Measurements from ENCODE around the gene SRGAP1. TPM values are rescaled to one million over a fixed set of nuclear protein-coding genes. Genes with fewer than 3 reads are reported as not detected.
"Not testable (repeated sequence)": the region's sequence is repeated elsewhere in the genome, so short reads cannot be mapped to it uniquely, and the experiment has no call there.

The SRGAP1 gene
- polyA plus RNA-seq, 2 donors = 1.4 to 3.2 TPM

DNA sequence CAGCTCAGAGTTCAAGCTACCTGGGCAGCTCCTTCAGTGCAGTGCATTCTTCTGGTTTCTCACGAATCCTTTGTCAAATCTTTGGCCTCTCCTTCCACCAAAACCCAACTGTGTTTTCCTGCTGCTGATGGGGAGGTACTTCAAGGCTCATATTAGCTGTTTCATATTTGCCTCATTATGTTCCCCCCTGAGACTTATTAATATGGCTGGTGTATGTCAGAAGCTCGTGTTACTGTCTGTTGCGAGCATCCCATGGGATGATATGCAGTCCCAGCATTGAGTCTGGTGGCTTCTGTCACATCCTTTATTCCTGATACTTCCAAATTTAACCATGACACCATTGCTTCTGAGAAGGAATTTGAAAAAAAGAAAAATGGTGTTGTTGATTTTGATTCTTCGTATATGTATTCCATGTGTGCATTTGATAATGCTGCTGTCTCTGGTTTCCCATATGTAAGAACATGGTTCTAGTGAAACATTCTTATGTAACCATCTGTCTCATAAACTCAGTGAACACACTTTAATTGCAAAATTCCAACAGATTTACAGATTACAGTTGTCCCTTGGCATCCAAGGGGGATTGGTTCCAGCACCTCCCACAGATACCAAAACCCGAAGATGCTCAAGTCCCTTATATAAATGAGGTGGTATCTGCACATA, 228.5 kb downstream of the SRGAP1 start:
- H3K27me3 ChIP-seq (ENCODE audit: control insufficient read depth in 1 of 2, insufficient read depth in 2 of 2, low read length in 2 of 2) = no peaks in the 10 kb centered on the region
- H3K9me3 ChIP-seq (ENCODE audit: control insufficient read depth in 2 of 2, insufficient read depth in 1 of 2, low read depth in 1 of 2, low read length in 1 of 2) = no peaks in the 10 kb centered on the region
- WGBS, 2 donors = 90% methylated on average over 5 of the region's 5 CpGs
- H3K36me3 ChIP-seq (ENCODE audit: control insufficient read depth in 2 of 2, insufficient read depth in 2 of 2, low read length in 1 of 2) = peaks cover 0 to 2% of the 10 kb centered on the region in 2 donors
- H3K27ac ChIP-seq (ENCODE audit: low read depth in 2 of 2, low read length in 1 of 2) = no peak overlapping the region
- no peaks in the 10 kb centered on the region for H3K4me1 ChIP-seq (ENCODE audit: control insufficient read depth in 2 of 2, insufficient read depth in 2 of 2, low read length in 1 of 2)
- no peak overlapping the region for H3K4me3 ChIP-seq (ENCODE audit: low read depth in 1 of 2, low read length in 2 of 2)

DNA sequence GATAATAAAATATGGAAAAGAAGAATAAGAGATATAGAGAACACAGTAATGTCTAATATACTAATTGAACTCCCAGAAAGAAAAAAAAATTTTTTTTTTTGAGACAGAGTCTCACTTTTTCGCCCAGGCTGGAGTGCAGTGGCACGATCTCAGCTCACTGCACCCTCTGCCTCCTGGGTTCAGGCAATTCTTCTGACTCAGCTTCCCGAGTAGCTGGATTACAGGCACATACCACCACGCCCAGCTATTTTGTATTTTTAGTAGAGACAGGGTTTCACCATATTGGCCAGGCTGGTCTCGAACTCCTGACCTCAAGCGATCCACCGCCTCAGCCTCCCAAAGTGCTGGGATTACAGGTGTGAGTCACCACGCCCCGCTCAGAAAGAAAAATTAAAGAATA, 232.1 kb downstream of the SRGAP1 start:
- not testable (repeated sequence) for H3K4me1 ChIP-seq (ENCODE audit: control insufficient read depth in 2 of 2, insufficient read depth in 2 of 2, low read length in 1 of 2); H3K4me3 ChIP-seq (ENCODE audit: low read depth in 1 of 2, low read length in 2 of 2); H3K9me3 ChIP-seq (ENCODE audit: control insufficient read depth in 2 of 2, insufficient read depth in 1 of 2, low read depth in 1 of 2, low read length in 1 of 2); H3K27ac ChIP-seq (ENCODE audit: low read depth in 2 of 2, low read length in 1 of 2); H3K36me3 ChIP-seq (ENCODE audit: control insufficient read depth in 2 of 2, insufficient read depth in 2 of 2, low read length in 1 of 2); H3K27me3 ChIP-seq (ENCODE audit: control insufficient read depth in 1 of 2, insufficient read depth in 2 of 2, low read length in 2 of 2)
- WGBS, 2 donors = 87% methylated on average over 9 of the region's 9 CpGs

DNA sequence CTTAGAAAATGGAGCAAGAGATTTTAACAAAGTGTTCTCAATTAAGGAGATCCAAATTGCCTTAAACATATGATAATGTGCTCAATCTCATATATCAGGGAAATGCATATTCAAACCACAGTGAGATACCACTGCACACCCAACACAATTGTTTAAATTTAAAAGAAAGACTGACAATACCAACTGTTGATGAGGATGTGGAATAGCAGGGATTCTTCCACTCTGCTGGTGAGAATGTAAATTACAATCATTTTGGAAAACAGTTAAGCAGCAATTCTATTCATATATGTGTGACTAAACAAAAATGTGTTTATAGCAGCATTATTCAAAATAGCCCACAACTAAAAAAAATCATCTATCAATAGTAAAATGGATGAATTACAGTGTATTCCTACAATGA, 233.4 kb downstream of the SRGAP1 start:
- Histone ChIP-seq H3K36me3 (ENCODE audit: control insufficient read depth in 2 of 2, insufficient read depth in 2 of 2, low read length in 1 of 2) (no peaks in the 10 kb centered on the region), H3K4me3 (ENCODE audit: low read depth in 1 of 2, low read length in 2 of 2) (no peak overlapping the region), H3K27ac (ENCODE audit: low read depth in 2 of 2, low read length in 1 of 2) (no peak overlapping the region), H3K9me3 (ENCODE audit: control insufficient read depth in 2 of 2, insufficient read depth in 1 of 2, low read depth in 1 of 2, low read length in 1 of 2) (no peaks in the 10 kb centered on the region), H3K27me3 (ENCODE audit: control insufficient read depth in 1 of 2, insufficient read depth in 2 of 2, low read length in 2 of 2) (no peaks in the 10 kb centered on the region), H3K4me1 (ENCODE audit: control insufficient read depth in 2 of 2, insufficient read depth in 2 of 2, low read length in 1 of 2) (peaks cover 3 to 4% of the 10 kb centered on the region in 2 donors)

DNA sequence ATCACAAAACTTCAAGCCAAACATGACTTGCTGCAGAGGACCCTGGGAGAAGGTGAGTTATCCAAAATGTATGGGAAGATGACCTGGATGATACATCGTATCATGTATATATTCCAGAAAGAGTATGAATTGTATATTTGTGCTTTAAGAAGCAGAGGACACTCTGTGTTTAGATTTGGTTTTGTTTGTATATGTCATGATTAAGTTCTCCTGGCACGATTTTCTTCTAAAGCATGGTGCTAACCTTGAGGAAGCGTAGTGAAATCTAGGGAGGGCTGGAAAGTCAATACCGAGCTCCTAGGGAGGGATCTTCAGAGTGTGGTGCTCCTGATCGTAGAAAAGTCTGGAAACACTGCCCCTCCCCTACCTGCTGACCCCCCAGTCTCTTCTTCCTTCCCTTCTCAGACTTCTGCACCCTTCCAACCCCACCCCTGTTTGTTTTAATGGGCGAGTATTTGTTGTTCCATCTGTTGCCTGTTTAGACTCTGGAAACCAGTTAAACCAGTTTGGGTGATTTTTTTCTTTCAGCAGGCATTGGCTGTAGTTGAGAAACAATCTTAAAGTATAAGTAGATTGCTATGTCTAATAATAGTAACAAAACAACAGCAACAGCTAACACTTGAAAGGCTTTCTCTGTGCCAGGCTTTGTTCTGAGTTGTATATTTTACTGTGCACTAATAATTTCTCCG, 236.0 kb downstream of the SRGAP1 start:
- no peak overlapping the region for H3K4me3 ChIP-seq (ENCODE audit: low read depth in 1 of 2, low read length in 2 of 2)
- H3K27ac ChIP-seq (ENCODE audit: low read depth in 2 of 2, low read length in 1 of 2) = peak overlapping the region; percentile 57 to 70
- H3K27me3 ChIP-seq (ENCODE audit: control insufficient read depth in 1 of 2, insufficient read depth in 2 of 2, low read length in 2 of 2) = no peaks in the 10 kb centered on the region
- no peaks in the 10 kb centered on the region for H3K9me3 ChIP-seq (ENCODE audit: control insufficient read depth in 2 of 2, insufficient read depth in 1 of 2, low read depth in 1 of 2, low read length in 1 of 2)
- WGBS, 2 donors = 44% methylated on average over 7 of the region's 7 CpGs
- H3K36me3 ChIP-seq (ENCODE audit: control insufficient read depth in 2 of 2, insufficient read depth in 2 of 2, low read length in 1 of 2) = no peaks in the 10 kb centered on the region
- H3K4me1 ChIP-seq (ENCODE audit: control insufficient read depth in 2 of 2, insufficient read depth in 2 of 2, low read length in 1 of 2) = peaks cover 3 to 4% of the 10 kb centered on the region in 2 donors

DNA sequence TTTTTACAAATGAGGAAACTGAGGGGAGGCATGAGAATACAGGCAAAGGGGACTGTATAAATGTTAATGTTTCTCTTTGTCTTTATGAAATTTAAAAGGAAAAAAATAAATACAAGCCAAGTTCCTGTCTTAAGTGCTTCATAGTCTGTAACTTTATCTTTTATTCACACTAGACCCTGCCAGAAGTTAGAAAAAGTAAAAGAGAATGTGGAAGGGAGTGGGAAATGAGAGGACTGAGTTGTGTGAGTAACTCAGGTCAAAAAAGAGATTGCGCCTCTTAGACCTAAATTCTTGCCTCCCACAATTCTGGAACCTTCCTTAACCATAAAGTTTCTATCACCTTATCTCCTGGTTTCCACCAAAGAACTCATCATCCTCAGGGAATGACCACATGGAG, 236.5 kb downstream of the SRGAP1 start:
- WGBS, 2 donors = 85 to 98% methylated on average over 1 of the region's 1 CpG
- H3K9me3 ChIP-seq (ENCODE audit: control insufficient read depth in 2 of 2, insufficient read depth in 1 of 2, low read depth in 1 of 2, low read length in 1 of 2) = no peaks in the 10 kb centered on the region
- no peak overlapping the region for H3K4me3 ChIP-seq (ENCODE audit: low read depth in 1 of 2, low read length in 2 of 2)
- no peaks in the 10 kb centered on the region for H3K36me3 ChIP-seq (ENCODE audit: control insufficient read depth in 2 of 2, insufficient read depth in 2 of 2, low read length in 1 of 2)
- peak overlapping the region in 1 of 2 donors; percentile 42 for H3K27ac ChIP-seq (ENCODE audit: low read depth in 2 of 2, low read length in 1 of 2)
- no peaks in the 10 kb centered on the region for H3K27me3 ChIP-seq (ENCODE audit: control insufficient read depth in 1 of 2, insufficient read depth in 2 of 2, low read length in 2 of 2)
- H3K4me1 ChIP-seq (ENCODE audit: control insufficient read depth in 2 of 2, insufficient read depth in 2 of 2, low read length in 1 of 2) = peaks cover 4 to 5% of the 10 kb centered on the region in 2 donors

DNA sequence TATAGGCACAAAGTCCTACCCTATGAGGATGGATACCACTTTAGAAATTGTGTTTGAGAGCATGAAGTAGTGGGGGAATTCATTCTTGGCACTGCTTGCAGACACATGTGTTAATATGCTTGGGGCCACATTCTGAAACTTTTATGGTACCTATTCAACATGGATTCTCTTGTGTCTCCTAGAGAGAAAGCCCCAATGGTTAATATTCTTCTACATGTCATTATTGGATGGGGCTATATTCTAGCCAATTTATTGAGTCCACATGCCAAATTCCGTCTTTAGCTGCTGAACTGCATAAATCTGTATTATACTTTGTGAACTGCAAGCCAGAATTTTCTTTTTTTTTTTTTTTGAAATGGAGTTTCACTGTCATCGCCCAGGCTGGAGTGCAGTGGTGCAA, 237.6 kb downstream of the SRGAP1 start:
- no peaks in the 10 kb centered on the region for H3K36me3 ChIP-seq (ENCODE audit: control insufficient read depth in 2 of 2, insufficient read depth in 2 of 2, low read length in 1 of 2)
- peaks cover 4 to 6% of the 10 kb centered on the region in 2 donors for H3K4me1 ChIP-seq (ENCODE audit: control insufficient read depth in 2 of 2, insufficient read depth in 2 of 2, low read length in 1 of 2)
- peak overlapping the region; percentile 7 to 55 for H3K27ac ChIP-seq (ENCODE audit: low read depth in 2 of 2, low read length in 1 of 2)
- H3K27me3 ChIP-seq (ENCODE audit: control insufficient read depth in 1 of 2, insufficient read depth in 2 of 2, low read length in 2 of 2) = no peaks in the 10 kb centered on the region
- no peaks in the 10 kb centered on the region for H3K9me3 ChIP-seq (ENCODE audit: control insufficient read depth in 2 of 2, insufficient read depth in 1 of 2, low read depth in 1 of 2, low read length in 1 of 2)
- 63 to 70% methylated on average over 2 of the region's 2 CpGs for WGBS, 2 donors
- H3K4me3 ChIP-seq (ENCODE audit: low read depth in 1 of 2, low read length in 2 of 2) = no peak overlapping the region

DNA sequence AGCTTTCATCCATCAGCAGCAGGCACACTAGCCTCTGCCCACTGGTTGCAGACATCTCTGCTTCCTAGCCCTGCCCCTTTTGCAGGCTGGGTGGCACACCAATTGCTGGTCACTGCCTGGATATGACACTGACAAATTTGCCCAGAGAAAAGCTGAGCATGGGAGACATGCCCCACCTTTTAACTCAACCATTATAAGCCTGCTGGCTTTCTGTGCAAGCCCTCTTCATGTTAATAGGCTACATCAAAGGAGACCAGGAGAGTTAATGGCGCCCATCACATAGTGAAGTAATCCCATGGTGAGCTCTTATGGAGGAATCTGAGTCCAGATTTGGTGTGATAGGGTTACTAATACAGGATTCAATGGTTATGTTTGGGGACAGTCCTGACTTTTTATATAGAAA, 238.4 kb downstream of the SRGAP1 start:
- Histone ChIP-seq H3K4me3 (ENCODE audit: low read depth in 1 of 2, low read length in 2 of 2) (no peak overlapping the region), H3K4me1 (ENCODE audit: control insufficient read depth in 2 of 2, insufficient read depth in 2 of 2, low read length in 1 of 2) (peaks cover 4 to 6% of the 10 kb centered on the region in 2 donors), H3K27me3 (ENCODE audit: control insufficient read depth in 1 of 2, insufficient read depth in 2 of 2, low read length in 2 of 2) (no peaks in the 10 kb centered on the region), H3K9me3 (ENCODE audit: control insufficient read depth in 2 of 2, insufficient read depth in 1 of 2, low read depth in 1 of 2, low read length in 1 of 2) (no peaks in the 10 kb centered on the region), H3K27ac (ENCODE audit: low read depth in 2 of 2, low read length in 1 of 2) (peak overlapping the region; percentile 71 to 80), H3K36me3 (ENCODE audit: control insufficient read depth in 2 of 2, insufficient read depth in 2 of 2, low read length in 1 of 2) (no peaks in the 10 kb centered on the region)
- WGBS, 2 donors = 55 to 61% methylated on average over 1 of the region's 1 CpG

DNA sequence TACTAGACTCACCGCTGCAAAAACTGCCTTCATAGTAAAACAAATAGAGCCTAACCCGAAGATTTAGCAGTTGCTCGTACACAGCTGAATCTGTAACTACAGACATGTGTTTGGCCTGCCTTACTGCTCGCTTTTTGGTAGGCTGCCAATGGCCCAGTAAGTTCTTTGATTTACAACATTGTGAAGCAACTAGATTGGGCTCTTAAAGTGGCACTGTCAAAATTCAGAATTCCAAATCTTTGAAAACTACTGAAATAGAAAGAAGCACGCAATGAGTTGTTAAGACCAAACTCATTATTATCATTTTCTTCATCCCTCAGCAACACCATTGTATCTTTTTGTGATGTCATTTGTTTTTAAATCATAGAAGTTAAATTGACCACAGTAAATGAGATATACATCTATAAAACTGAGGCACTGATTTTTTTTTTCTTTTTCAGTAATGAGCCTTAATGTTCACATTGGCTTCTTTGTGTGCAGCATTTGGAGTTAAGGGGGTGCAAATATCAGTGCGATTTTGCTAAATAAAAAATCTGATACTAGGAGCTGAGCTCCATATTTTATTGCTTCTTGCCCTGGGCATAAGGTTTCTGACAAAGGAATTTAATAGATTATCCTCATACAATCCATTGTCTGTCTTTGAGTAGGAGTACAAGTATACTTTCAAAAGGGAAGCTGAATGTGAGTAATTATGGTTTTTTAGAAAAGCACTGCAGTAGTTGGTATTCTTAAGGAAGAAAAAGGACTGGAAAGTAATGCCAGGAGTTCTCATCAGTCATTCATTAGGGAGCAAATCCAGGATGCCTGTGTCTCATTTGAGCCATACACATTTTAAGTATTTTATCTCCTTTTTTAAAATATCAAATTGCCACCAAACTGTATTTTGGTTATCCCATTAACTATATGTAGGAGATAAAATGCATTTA, 239.0 kb downstream of the SRGAP1 start:
- Histone ChIP-seq H3K4me1 (ENCODE audit: control insufficient read depth in 2 of 2, insufficient read depth in 2 of 2, low read length in 1 of 2) (peaks cover 4 to 6% of the 10 kb centered on the region in 2 donors), H3K36me3 (ENCODE audit: control insufficient read depth in 2 of 2, insufficient read depth in 2 of 2, low read length in 1 of 2) (no peaks in the 10 kb centered on the region), H3K27me3 (ENCODE audit: control insufficient read depth in 1 of 2, insufficient read depth in 2 of 2, low read length in 2 of 2) (no peaks in the 10 kb centered on the region), H3K27ac (ENCODE audit: low read depth in 2 of 2, low read length in 1 of 2) (peak overlapping the region; percentile 71 to 80), H3K4me3 (ENCODE audit: low read depth in 1 of 2, low read length in 2 of 2) (no peak overlapping the region), H3K9me3 (ENCODE audit: control insufficient read depth in 2 of 2, insufficient read depth in 1 of 2, low read depth in 1 of 2, low read length in 1 of 2) (no peaks in the 10 kb centered on the region)
- 29 to 37% methylated on average over 6 of the region's 6 CpGs for WGBS, 2 donors

DNA sequence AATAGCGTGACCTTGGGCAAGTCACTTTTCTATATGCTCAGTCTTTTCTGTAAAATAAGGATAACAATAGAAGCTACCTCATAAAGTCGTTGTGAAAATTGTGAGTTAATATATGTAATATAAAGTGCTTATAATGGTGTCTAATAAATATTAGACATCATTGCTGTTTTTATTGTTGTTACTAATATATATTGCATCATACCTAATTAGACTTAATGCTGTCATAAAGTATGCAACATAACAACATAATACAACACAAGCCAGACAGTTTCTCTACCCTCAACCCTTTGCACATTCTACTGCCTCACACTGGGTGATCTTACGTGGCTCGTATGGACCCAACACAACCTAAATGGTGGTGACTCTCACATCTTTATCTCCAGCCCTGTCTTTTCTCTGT, 240.7 kb downstream of the SRGAP1 start:
- Histone ChIP-seq H3K4me3 (ENCODE audit: low read depth in 1 of 2, low read length in 2 of 2) (no peak overlapping the region), H3K27me3 (ENCODE audit: control insufficient read depth in 1 of 2, insufficient read depth in 2 of 2, low read length in 2 of 2) (no peaks in the 10 kb centered on the region), H3K4me1 (ENCODE audit: control insufficient read depth in 2 of 2, insufficient read depth in 2 of 2, low read length in 1 of 2) (peaks cover 4 to 10% of the 10 kb centered on the region in 2 donors), H3K36me3 (ENCODE audit: control insufficient read depth in 2 of 2, insufficient read depth in 2 of 2, low read length in 1 of 2) (no peaks in the 10 kb centered on the region), H3K27ac (ENCODE audit: low read depth in 2 of 2, low read length in 1 of 2) (peak overlapping the region in 1 of 2 donors; percentile 15), H3K9me3 (ENCODE audit: control insufficient read depth in 2 of 2, insufficient read depth in 1 of 2, low read depth in 1 of 2, low read length in 1 of 2) (no peaks in the 10 kb centered on the region)
- WGBS, 2 donors = 92 to 93% methylated on average over 4 of the region's 4 CpGs

Measured in esophagus (tissue), 2 donors.